ENCODE measurements around the gene AKAP8L. TPM values are rescaled to one million over a fixed set of nuclear protein-coding genes. Genes with fewer than 3 reads are reported as not detected.
"Not testable (repeated sequence)": the region's sequence is repeated elsewhere in the genome, so short reads cannot be mapped to it uniquely, and the experiment has no call there.

Gene AKAP8L
- total RNA-seq, 1 experiment from 2014 or later, result 106 TPM

GRCh38 chr19:15412832-15413231 is 6.0 kb downstream of the AKAP8L start:
- Histone ChIP-seq H3K27me3 (ENCODE audit: insufficient read depth, low read length) (no peaks in the 10 kb centered on the region), H3K9me2 (ENCODE audit: insufficient read depth) (no peaks in the 10 kb centered on the region), H3K4me3 (replicated peaks in 1 of 2; ENCODE audit: low read depth in 1 of 2, low read length in 2 of 2) (no peak overlapping the region), H3K36me3 (ENCODE audit: control insufficient read depth in 1 of 2, insufficient read depth in 2 of 2, low read length in 2 of 2) (peaks cover 20 to 24% of the 10 kb centered on the region in 2 experiments; a peak in 3 of 4 replicates), H2AFZ (ENCODE audit: low read depth, low read length, poor library complexity, severe bottlenecking) (no peak overlapping the region), H3K9me3 (ENCODE audit: control insufficient read depth in 1 of 2, insufficient read depth in 1 of 2, low read depth in 1 of 2, low read length in 2 of 2) (no peaks in the 10 kb centered on the region), H3K9ac (ENCODE audit: low read length) (no peak overlapping the region), H3K27ac (ENCODE audit: low read depth, low read length) (no peak overlapping the region), H4K20me1 (ENCODE audit: insufficient read depth) (peaks cover 8% of the 10 kb centered on the region; the same call in 1 of the 2 replicates), H3K4me1 (ENCODE audit: control insufficient read depth in 1 of 2, insufficient read depth in 2 of 2, low read length in 2 of 2) (peaks cover 9 to 11% of the 10 kb centered on the region in 2 experiments; a peak in 3 of 4 replicates), H3K4me2 (ENCODE audit: low read length) (no peak overlapping the region), H3K79me2 (ENCODE audit: insufficient read depth, low read length) (peaks cover 99% of the 10 kb centered on the region)
- CTCF ChIA-PET, result interaction anchor here (1.1 kb wide), 1 partner anchor 143 kb away, joined by 3 read pairs; no protein-coding TSS in a partner anchor
- no TSS peak for BruUV-seq (replicated peaks)
- POLR2A ChIA-PET, result no interaction called here
- DNase-seq (ENCODE audit: low read depth, low spot score) (no peak), ATAC-seq (no peak)
- intact Hi-C loops (cut with micrococcal nuclease), result no loop called here
- RAD21 ChIA-PET (ENCODE audit: low non-redundant PET in 1 of 2, low total read pairs in 2 of 2, uncharacterized antibody in 2 of 2, unreplicated experiment in 2 of 2), result no interaction called here
- TF ChIP-seq FOSL1 (IDR thresholded peaks at IDR 0.05; ENCODE audit: low read depth), result no peak
- TF ChIP-seq POLR2A (IDR thresholded peaks at IDR 0.05; ENCODE audit: borderline replicate concordance, extremely low read depth, insufficient read depth, insufficient read length), result no peak
- TF ChIP-seq ZNF274 (IDR thresholded peaks at IDR 0.05; ENCODE audit: low read depth, low read length), result no peak
- no peak for TF ChIP-seq SRF (IDR thresholded peaks at IDR 0.05; ENCODE audit: low read depth)
- TF ChIP-seq, protein P1, sequence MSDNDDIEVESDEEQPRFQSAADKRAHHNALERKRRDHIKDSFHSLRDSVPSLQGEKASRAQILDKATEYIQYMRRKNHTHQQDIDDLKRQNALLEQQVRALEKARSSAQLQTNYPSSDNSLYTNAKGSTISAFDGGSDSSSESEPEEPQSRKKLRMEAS (IDR thresholded peaks at IDR 0.05), result no peak
- TF ChIP-seq JUND (IDR thresholded peaks at IDR 0.05), result no peak
- no peak for TF ChIP-seq ZFX (IDR thresholded peaks at IDR 0.05)
- no peak for TF ChIP-seq TCF7L2 (IDR thresholded peaks at IDR 0.05; ENCODE audit: borderline replicate concordance, extremely low read depth, insufficient read depth, insufficient read length)
- TF ChIP-seq CTCF (IDR thresholded peaks at IDR 0.05 in 2 of 3, conservative IDR thresholded peaks at IDR 0.05 in 1 of 3; ENCODE audit: borderline replicate concordance in 1 of 3, insufficient read depth in 1 of 3, low read depth in 2 of 3, low read length in 2 of 3), result no peak
- no peak for TF ChIP-seq CBX3 (IDR thresholded peaks at IDR 0.05; ENCODE audit: low read depth)
- TF ChIP-seq EGR1 (IDR thresholded peaks at IDR 0.05; ENCODE audit: low read depth), result no peak
- no peak for TF ChIP-seq SP1 (IDR thresholded peaks at IDR 0.05; ENCODE audit: low read depth)
- no peak for TF ChIP-seq SIN3A (IDR thresholded peaks at IDR 0.05; ENCODE audit: low read depth)
- no peak for TF ChIP-seq CEBPB (IDR thresholded peaks at IDR 0.05; ENCODE audit: low read depth)
- TF ChIP-seq POLR2AphosphoS5 (IDR thresholded peaks at IDR 0.05; ENCODE audit: low read depth, low read length), result no peak
- TF ChIP-seq REST (IDR thresholded peaks at IDR 0.05; ENCODE audit: low read depth), result no peak
- no peak for TF ChIP-seq ELF1 (IDR thresholded peaks at IDR 0.05; ENCODE audit: borderline replicate concordance, low read depth)

GRCh38 chr19:15411351-15411750 is 7.4 kb downstream of the AKAP8L start:
- H3K9me3 ChIP-seq (ENCODE audit: control insufficient read depth in 1 of 2, insufficient read depth in 1 of 2, low read depth in 1 of 2, low read length in 2 of 2); CTCF ChIA-PET; BruUV-seq (replicated peaks); H3K4me1 ChIP-seq (ENCODE audit: control insufficient read depth in 1 of 2, insufficient read depth in 2 of 2, low read length in 2 of 2); H3K27me3 ChIP-seq (ENCODE audit: insufficient read depth, low read length); H3K9me2 ChIP-seq (ENCODE audit: insufficient read depth); H3K4me2 ChIP-seq (ENCODE audit: low read length); H3K4me3 ChIP-seq (replicated peaks in 1 of 2; ENCODE audit: low read depth in 1 of 2, low read length in 2 of 2); H3K27ac ChIP-seq (ENCODE audit: low read depth, low read length); DNase-seq (ENCODE audit: low read depth, low spot score); H3K9ac ChIP-seq (ENCODE audit: low read length); H2AFZ ChIP-seq (ENCODE audit: low read depth, low read length, poor library complexity, severe bottlenecking); intact Hi-C loops (cut with micrococcal nuclease); ATAC-seq: not testable (repeated sequence)
- peaks cover 23% of the 10 kb centered on the region in 2 experiments; a peak in 3 of 4 replicates for H3K36me3 ChIP-seq (ENCODE audit: control insufficient read depth in 1 of 2, insufficient read depth in 2 of 2, low read length in 2 of 2)
- H3K79me2 ChIP-seq (ENCODE audit: insufficient read depth, low read length), result peaks cover 99% of the 10 kb centered on the region
- ChIA-PET RAD21 (ENCODE audit: low non-redundant PET in 1 of 2, low total read pairs in 2 of 2, uncharacterized antibody in 2 of 2, unreplicated experiment in 2 of 2) (interaction anchor here in 1 of 2 experiments (0.7 kb wide), 1 partner anchor 310 kb away, joined by 3 read pairs; no protein-coding TSS in a partner anchor), POLR2A (interaction anchor here (1.0 kb wide), 1 partner anchor 31 kb away, joined by 6 read pairs; the partner anchor contains the start of gene AKAP8)
- peaks cover 14% of the 10 kb centered on the region; the same call in 1 of the 2 replicates for H4K20me1 ChIP-seq (ENCODE audit: insufficient read depth)

Data from HCT116 (cell line).